DND-41 (cell line): Measurements from ENCODE around the gene SH2B3.

Source experiments
- ATAC-seq: fragments of 200-7000 bp; cut with Tn5 transposase; 3 replicates; pipeline ENCODE4 v1.9.1; 2021; ENCODE audit warnings: low read depth; ENCODE audit not compliant: insufficient read depth
- DNase-seq: peaks from one replicate; pipeline ENCODE4 v3.0.0-alpha.2; 2020
- H2AFZ ChIP-seq: 2 replicates; pipeline ENCODE4 v1.6.0; 2012; ENCODE audit warnings: low read depth, low read length
- H3K27ac ChIP-seq: 2 replicates; pipeline ENCODE4 v1.5.1; 2012; ENCODE audit warnings: low read length, inconsistent platforms
- H3K27me3 ChIP-seq: fragments of 200-600 bp; sonication (generic); 2 replicates; pipeline ENCODE4 v1.6.0; 2012; ENCODE audit warnings: low read length, mild to moderate bottlenecking, inconsistent platforms; ENCODE audit not compliant: insufficient read depth, poor library complexity
- H3K36me3 ChIP-seq: 2 replicates; pipeline ENCODE4 v1.5.1; 2012; ENCODE audit warnings: low read length, inconsistent platforms; ENCODE audit not compliant: insufficient read depth
- H3K4me1 ChIP-seq: 2 replicates; pipeline ENCODE4 v1.5.1; 2012; ENCODE audit warnings: mild to moderate bottlenecking, low read length; ENCODE audit not compliant: insufficient read depth
- H3K4me2 ChIP-seq: 2 replicates; pipeline ENCODE4 v1.6.0; 2012; ENCODE audit warnings: mild to moderate bottlenecking, moderate library complexity, low read length, inconsistent platforms; ENCODE audit not compliant: insufficient read depth
- H3K4me3 ChIP-seq, 2 experiments: fragments of 200-600 bp in 1 of 2; shearing (Covaris generic) in 1 of 2; 2 replicates each; pipeline ENCODE4 v1.5.1; 2012 to 2016; ENCODE audit warnings: inconsistent platforms in 2 of 2, low read length in 2 of 2, mild to moderate bottlenecking in 2 of 2, low read depth in 1 of 2, moderate library complexity in 1 of 2
- H3K79me2 ChIP-seq: 2 replicates; pipeline ENCODE4 v1.6.0; 2012; ENCODE audit warnings: low read length, inconsistent platforms; ENCODE audit not compliant: insufficient read depth
- H3K9ac ChIP-seq: 2 replicates; pipeline ENCODE4 v1.6.0; 2012; ENCODE audit warnings: low read depth, mild to moderate bottlenecking, inconsistent platforms, low read length, moderate library complexity
- H3K9me3 ChIP-seq: 2 replicates; pipeline ENCODE4 v1.5.1; 2012; ENCODE audit warnings: low read length, moderate library complexity, mild to moderate bottlenecking, inconsistent platforms; ENCODE audit not compliant: insufficient read depth, severe bottlenecking
- H4K20me1 ChIP-seq: 2 replicates; pipeline ENCODE4 v1.6.0; 2012; ENCODE audit warnings: low read length; ENCODE audit not compliant: insufficient read depth
- CTCF ChIP-seq: IDR thresholded peaks from 2 replicates; pipeline ENCODE4 v1.5.1; 2012; ENCODE audit warnings: borderline replicate concordance, low read length, moderate library complexity, mild to moderate bottlenecking; ENCODE audit not compliant: poor library complexity, severe bottlenecking; ENCODE audit errors: extremely low read depth
- EZH2 ChIP-seq: IDR thresholded peaks from 3 replicates; pipeline ENCODE4 v1.6.1; 2012; ENCODE audit warnings: borderline replicate concordance, low read depth, mild to moderate bottlenecking, moderate library complexity, low read length, inconsistent platforms; ENCODE audit not compliant: severe bottlenecking

Gene SH2B3

GRCh38 chr12:111360325-111360930 is 45.3 kb upstream of the SH2B3 start:
- H3K4me2 ChIP-seq, result no peak overlapping the region
- H3K36me3 ChIP-seq, result no peaks in the 10 kb centered on the region; the same call in 1 of the 2 replicates
- no peaks in the 10 kb centered on the region for H4K20me1 ChIP-seq
- H2AFZ ChIP-seq, result no peak overlapping the region
- ATAC-seq, result no peak
- no peak for DNase-seq
- TF ChIP-seq CTCF (no peak), EZH2 (no peak)
- H3K9me3 ChIP-seq, result no peaks in the 10 kb centered on the region
- no peak overlapping the region for H3K27ac ChIP-seq
- H3K4me1 ChIP-seq, result no peaks in the 10 kb centered on the region
- no peaks in the 10 kb centered on the region for H3K27me3 ChIP-seq
- no peak overlapping the region for H3K9ac ChIP-seq
- H3K4me3 ChIP-seq, result no peak overlapping the region
- H3K79me2 ChIP-seq, result no peaks in the 10 kb centered on the region

GRCh38 chr12:111361073-111361716 is 44.5 kb upstream of the SH2B3 start:
- Histone ChIP-seq H3K36me3 (no peaks in the 10 kb centered on the region; the same call in 1 of the 2 replicates), H3K9ac (no peak overlapping the region), H3K4me2 (no peak overlapping the region), H2AFZ (no peak overlapping the region), H3K4me3 (no peak overlapping the region), H3K9me3 (no peaks in the 10 kb centered on the region), H4K20me1 (no peaks in the 10 kb centered on the region), H3K79me2 (no peaks in the 10 kb centered on the region), H3K27me3 (no peaks in the 10 kb centered on the region), H3K27ac (no peak overlapping the region), H3K4me1 (no peaks in the 10 kb centered on the region)
- no peak for TF ChIP-seq EZH2
- no peak for TF ChIP-seq CTCF
- DNase-seq (no peak), ATAC-seq (no peak)

GRCh38 chr12:111361717-111362576 is 43.8 kb upstream of the SH2B3 start:
- H4K20me1 ChIP-seq, result no peaks in the 10 kb centered on the region
- DNase-seq (no peak), ATAC-seq (no peak)
- no peak for TF ChIP-seq EZH2
- TF ChIP-seq CTCF, result no peak
- H3K4me3 ChIP-seq, result no peak overlapping the region
- H3K36me3 ChIP-seq, result no peaks in the 10 kb centered on the region; the same call in 1 of the 2 replicates
- H3K27ac ChIP-seq, result no peak overlapping the region
- H3K79me2 ChIP-seq, result no peaks in the 10 kb centered on the region
- H2AFZ ChIP-seq, result no peak overlapping the region
- H3K27me3 ChIP-seq, result no peaks in the 10 kb centered on the region
- H3K9ac ChIP-seq, result no peak overlapping the region
- H3K4me1 ChIP-seq, result no peaks in the 10 kb centered on the region; the same call in 1 of the 2 replicates
- H3K9me3 ChIP-seq, result no peaks in the 10 kb centered on the region
- H3K4me2 ChIP-seq, result no peak overlapping the region
